DLD1 (cell line): ENCODE measurements around the gene HPCAL1.

Source experiments
- in situ Hi-C: cut with HindIII; loops from 2 replicates; pipeline ENCODE4 v1.10.0; 2017; ENCODE audit warnings: low sequenced_read_pairs

HPCAL1 gene

DNA sequence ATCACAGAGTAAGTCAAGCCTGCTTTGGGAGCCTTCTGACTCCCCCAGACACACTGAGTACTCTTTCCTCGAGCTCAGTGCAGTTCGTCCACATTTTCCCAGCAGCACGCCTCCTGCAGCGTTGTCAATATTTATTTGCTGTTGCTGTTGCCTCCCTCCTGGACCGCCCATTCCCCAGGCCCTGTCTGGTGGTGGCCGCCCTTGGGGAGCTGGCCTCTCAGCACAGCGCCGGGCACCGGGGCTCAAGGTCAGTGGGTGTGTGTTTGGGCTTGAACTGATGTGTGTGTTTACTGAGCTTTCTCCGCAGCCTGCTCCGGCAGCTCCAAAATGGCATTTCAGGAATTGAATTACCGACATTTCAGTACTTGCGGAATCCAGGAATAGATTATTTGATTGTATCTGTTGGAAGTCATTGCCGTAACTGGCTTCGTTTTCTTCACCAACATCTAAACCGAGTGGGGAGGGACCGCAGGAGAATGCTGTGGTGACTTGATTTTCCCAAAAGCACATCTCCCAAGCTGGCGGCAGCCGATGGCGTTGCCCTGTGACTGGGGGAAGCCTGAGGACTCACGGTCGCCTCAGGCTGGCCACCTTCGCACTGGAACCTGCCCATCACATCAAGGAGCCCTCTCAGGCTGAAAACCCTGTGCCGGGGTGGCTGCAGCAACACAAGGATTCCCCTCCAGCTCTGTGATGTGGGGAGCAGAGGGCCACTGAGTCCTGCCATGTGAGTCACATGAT is 66.0 kb downstream of the HPCAL1 start:
- in situ Hi-C loops = no loop called here

DNA sequence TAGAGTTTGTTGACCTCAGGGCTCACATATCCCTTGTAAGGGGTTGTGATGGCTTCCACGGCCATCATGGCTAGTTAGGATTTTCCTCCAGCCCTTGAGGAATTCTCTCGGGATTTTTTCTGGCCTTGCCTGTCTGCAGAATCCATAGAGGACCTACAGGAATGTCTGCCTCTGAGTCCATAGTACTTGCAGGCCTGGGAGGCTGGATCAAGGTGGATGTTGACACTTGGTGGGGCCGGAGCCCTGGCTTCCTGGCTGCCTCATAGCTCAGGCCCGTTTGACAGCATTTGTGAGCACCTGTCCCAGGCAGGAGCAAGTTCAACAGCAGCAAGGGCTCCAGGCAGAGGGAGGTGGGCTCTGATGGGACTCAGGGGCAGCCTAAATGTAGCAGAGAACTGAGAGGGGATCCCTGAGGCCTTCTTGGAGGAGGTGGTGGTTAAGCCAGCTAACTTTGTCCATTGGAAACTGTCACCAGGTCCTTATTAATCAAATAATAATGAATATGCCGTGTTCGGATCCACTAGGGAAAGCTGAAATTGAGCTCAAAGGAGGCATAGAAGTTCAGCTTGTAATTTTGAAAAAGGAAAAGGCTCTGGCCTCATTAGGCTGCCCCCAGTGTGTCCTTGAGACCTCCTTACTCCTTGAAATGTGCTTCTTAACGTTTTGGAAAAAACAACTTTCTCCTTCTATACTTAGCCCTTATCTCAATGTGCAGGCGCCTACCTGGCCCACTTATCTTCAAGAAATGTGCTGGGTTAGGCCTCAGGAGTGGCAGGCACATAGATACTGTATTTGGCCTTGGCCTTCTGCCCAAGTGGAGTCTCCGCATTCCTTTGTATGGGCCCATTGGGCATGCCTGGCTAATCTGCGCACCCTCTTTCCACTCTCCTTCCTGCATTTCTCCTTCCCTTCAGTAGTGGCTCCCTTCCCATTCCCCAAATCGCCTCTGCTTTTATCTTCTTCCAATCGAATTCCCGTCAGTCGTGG is 66.9 kb downstream of the HPCAL1 start:
- in situ Hi-C loops = no loop called here

DNA sequence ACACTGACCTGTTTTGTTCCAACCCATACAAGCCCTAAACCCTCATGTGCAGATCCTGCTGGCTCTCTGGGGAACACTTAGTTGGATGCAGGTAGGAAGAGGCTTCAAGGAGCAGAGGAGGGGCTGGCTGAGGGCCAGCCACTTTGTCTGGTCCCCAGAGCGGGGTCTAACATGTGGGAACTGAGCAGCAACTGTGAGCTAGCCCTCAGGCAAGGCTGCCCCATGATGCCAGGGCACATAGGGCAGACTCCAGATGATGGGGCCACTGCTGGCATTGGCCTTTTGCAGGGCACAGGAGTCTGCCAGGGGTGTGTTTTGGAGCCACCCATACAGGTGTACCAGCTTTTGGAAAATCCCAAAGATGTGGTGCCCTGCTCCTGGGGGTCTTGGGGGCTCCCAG is 67.7 kb downstream of the HPCAL1 start:
- in situ Hi-C loops = no loop called here

DNA sequence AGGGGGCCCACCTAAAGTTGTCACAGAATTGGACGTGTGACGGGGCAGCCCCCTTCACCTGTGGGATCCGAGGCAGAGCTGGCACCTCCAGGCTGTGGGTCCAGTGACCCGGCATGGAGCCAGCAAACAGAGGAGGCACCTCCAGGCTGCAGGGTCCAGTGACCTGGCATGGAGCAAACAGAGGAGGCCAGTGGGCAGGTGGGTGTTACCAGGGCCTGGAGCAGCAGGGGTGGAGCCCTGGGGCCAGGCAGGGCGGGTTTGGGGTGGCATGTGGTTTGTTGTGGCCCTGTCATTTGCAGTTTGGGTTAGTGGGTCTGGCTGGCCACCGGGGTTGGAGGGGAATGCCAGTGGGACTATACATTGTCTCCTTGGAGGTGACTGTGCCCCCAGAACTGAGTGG is 68.2 kb downstream of the HPCAL1 start:
- in situ Hi-C loops = no loop called here

DNA sequence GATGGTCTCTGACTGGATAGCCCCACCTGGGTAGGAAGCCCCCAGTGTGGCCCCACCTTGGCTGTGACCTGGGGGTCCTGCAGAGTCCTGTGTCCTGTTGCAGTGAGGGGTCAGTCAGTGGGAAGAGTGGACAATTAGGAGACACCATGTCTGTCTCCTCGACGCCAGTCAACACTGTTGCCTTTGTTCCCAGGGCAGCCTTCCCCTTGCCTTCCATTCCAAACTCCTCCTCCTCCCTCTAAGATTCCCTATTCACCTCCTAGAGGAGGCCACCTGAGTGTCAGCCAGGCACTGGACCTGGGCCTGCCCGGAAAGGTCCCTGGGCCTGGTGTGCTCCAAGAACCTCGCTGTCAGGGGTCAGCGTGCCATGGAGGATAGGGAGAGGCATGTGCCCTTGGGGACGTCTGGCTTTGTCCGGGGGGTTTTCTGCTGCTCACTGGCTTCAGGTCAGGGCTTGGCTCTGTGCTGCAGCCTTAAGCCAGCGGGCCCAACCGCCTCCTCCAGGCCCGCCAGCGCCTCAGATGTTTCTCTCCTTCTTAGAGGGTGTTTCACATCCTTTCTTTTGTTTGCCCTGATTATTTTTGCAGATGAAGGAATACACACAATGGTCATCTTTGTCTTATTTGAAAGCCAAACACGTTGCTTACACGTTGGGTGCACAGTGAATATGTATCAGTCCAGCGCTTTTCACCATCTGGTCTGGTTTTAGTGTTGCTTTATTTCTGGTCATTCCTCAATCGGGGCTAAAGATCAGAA is 68.9 kb downstream of the HPCAL1 start:
- in situ Hi-C loops = no loop called here

DNA sequence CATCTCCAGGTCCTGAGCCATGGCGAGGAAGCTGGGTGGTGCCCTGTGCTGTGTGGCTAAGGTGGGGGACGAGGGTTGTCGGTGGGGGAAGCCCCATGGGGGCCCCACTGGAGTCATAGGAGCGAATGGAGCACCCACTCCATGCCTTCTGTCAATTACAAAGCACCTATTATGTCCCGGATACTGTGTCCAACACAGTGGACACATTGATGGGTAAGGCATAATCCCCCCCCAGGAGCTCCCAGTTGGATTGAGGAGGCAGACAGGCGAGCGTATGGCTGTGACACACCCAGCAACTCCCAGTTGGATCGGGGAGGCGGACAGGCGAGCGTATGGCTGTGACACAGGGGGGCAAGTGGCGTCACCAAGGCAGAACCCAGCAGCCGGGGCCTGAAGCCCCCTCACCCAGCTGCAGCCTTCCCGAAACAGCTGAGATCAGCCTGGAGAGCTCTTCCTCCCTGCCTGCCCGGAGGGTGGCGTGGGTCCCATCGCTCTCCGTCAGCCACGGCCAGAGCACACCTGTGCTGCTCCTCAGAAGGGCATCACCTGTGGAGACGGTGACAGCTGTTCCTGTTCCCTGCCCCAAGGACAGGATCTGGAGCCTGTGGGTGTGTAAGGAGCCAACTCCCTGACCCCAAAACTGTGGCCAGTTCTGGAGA is 69.6 kb downstream of the HPCAL1 start:
- in situ Hi-C loops = no loop called here

DNA sequence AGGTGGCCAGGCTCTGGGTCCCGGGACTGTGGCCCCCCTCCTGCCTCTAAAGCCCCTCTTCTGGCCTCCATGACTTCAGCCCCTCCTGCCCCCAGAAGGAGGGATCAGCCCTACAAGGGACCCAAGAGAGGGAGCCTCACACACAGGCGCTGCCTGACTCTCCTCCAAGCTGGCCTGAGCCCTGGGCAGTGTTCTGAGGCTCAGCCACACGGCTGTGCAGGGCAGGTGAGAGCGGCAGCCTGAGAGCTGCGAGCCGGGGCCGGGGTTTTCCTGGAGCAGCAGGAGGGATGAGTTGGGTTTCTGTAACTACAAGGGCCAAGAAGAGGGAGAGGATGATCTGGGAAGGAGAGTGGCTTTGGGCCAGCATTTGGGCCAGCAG is 70.1 kb downstream of the HPCAL1 start:
- in situ Hi-C loops = no loop called here

DNA sequence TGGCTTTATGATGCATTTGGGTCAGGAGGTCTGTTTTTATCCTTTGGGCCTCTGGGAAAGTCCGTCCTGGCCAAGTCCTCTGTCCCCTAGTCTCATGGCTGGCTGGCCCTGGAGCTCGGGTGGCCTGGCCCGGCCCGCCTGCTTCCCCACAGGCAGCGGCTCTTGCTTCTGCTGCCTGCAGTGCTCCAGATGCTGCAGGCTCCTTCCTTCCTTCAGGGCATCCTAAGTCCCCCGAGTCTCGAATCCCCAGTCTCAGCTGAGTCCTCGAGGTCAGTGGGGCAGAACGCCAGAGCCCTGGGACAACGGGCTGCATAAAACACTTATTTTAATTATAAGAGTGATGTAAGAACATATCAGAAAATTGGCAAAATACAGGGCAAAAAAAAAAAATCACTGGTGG is 71.2 kb downstream of the HPCAL1 start:
- in situ Hi-C loops = no loop called here

DNA sequence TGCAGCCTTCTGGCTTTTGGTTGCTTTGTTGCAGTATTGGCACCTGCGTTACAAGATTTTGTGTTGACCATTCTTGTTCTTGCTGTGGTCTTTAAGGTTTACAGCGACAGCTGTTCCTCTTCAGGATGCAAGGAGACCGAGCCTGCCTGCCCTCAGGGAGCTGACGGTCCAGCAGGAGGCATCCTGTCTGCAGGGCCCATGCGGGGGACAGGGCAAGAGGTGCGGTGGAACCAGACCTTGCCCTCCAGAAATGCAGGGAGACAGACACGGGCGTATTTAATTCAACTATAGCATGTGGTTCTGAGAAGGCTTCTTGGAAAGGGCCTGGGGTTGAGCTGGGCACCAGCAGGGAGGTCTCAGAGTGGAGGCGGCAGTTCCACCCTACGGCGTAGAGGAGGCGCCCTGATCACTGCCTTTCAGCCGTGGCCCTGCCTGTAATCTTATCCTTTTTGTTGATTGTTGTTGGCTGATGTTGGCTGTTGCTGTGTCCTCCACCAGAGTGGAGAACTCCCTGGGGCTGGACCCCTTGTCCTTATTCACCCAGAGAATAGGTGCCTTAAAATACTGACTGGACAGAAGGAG is 71.7 kb downstream of the HPCAL1 start:
- in situ Hi-C loops = no loop called here

DNA sequence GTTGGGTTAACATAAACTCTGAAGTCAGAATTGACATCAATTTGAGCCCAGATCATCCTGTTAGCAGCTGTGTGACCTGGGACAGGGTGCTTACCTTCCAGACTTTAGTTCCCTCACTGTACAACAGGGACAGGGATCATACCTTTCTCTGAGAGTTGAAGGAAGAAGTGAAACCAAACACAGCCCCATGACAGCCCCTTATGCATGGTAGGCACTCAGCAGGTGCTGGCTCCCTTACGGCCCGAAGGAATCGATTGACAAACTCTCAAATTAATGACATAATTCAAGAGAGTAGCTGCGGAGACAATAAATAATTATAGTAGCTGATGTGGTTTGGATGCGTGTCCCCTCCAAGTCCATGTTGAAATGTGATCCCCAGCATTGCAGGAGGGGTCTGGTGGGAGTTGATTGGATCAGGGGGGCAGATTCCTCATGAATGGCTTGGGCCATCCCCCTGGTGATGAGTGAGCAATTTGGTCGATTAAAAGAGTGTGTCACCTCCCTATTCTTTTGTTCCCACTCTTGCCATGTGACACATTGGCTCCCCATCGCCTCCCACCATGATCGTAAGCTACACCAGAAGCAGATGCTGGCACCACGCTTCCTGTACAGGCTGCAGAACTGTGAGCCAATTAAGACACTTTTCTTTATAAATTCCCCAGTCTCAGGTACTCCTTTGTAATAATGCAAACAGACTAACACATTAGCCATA is 73.0 kb downstream of the HPCAL1 start:
- in situ Hi-C loops = no loop called here

DNA sequence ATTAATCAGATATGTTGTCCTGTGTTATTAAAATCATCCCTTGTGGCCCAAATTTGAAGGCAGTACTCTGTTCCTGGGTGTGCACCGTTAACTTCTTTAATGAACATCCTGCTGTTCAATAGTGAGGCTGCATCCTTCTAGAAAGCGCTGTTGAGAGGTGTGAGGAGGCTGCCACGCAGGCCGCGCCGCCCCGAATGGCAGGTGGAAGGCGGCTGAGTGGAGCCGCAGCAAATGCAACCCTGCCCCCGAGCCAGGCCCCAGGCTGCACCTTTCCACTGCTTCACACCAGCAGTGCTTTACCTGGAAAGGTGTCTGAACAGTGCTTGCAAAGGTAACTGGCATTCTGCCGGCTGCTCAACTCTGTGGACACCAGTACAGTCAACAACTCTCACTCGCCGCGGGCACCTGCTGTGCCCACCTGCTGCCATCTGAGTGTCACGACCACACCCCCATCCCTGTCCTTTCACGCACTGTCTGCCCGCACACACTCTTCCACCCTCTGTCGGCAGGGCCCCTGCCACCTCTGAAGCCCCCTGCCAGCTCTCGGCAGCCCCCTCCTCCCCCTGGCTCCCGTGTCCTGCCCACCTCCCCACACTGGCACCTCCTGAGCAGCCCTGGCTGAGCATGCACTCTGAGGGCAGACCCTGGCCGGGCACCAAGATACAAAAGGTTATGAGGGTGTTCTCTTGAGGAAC is 74.5 kb downstream of the HPCAL1 start:
- in situ Hi-C loops = no loop called here

DNA sequence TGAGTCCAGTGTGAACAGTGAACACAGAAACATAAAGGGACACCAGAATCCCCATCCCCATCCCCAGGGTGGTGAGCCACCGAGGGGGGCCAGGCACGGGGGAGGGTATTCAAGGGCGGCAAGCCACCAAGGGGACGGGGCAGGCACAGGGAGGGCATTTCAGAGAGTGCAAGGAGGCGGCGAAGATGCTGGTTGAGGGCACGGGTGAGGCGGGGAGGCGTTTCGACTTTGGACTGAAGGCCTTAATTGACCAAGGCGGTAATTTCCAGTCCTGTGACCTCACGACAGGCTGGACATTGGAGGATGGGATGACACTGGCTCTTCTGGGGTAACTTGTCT is 75.0 kb downstream of the HPCAL1 start:
- in situ Hi-C loops = no loop called here

DNA sequence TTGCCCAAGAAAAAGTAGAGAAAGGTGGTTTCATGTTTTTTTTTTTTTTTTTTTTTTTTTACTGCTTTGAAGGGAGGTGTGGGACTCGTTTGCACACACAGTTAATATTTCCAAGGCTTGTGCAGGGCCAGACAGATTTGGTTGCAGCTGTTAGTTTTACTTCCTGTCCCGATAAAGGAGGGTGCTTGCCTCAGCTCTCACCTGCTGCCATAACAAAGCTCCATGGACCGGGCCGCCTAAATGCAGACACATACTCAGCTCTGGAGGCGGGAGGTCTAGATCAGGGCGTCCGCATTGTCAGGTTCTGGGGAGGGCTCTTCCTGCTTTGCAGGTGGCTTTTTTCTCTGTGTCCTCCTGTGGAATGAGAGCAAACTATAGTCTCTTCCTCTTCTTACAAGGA is 75.5 kb downstream of the HPCAL1 start:
- in situ Hi-C loops = no loop called here

DNA sequence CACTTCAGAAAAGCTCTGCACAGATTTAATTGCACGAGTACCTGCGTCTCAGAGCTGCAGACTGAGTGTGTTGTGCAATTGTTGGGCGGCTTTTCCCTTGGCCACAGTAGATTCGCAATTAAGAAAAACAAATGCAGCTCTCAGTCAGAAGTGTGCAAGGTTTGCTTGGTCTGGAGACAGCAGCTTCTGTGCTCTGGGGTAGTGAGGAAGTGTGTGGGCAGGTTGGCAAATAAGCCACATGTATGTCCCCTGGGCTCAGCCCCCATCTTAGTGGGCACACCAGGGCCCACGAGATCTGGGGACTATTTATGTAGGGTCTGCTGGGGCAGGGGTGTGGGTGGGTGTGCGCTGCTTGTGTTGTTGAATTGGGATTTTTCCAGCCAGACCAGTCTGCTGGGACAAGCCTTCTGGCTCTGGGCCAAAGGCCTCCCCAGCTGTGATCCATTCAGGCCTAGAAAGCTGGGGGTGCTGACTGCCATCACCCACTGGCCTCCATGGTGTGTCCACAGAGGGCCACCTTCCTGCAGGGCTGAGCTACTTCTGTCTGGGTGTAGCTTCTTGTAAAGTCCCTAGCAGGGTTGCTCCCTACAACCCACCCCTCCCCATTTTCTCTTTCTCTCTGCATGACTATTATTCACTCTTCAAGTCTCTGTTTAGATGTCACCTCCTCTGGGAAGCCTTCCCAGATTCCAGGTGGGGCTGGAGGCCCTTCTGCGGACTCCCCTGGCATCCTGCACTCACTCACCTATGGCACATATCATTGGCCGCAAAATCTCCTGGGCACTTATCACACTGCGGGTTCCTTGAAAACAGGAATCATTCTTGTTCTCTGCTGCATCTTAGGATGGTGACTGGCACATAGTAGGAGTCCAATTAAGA is 77.6 kb downstream of the HPCAL1 start:
- in situ Hi-C loops = no loop called here

DNA sequence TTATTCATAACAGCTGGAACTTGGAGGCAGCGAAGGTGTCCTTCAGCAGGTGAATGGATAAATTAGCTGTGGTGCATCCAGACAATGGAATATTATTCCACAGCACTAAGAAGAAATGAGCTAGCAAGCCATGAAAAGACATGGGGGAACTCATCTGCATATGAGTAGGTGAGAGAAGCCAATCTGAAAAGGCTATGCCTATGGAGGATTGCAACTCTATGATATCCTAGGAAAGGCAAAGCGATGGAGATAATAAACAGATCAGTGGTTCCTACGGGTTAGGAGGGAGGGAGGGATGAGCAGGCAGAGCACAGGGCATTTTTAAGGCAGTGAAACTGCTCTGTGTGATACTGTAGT is 79.3 kb downstream of the HPCAL1 start:
- in situ Hi-C loops = no loop called here

DNA sequence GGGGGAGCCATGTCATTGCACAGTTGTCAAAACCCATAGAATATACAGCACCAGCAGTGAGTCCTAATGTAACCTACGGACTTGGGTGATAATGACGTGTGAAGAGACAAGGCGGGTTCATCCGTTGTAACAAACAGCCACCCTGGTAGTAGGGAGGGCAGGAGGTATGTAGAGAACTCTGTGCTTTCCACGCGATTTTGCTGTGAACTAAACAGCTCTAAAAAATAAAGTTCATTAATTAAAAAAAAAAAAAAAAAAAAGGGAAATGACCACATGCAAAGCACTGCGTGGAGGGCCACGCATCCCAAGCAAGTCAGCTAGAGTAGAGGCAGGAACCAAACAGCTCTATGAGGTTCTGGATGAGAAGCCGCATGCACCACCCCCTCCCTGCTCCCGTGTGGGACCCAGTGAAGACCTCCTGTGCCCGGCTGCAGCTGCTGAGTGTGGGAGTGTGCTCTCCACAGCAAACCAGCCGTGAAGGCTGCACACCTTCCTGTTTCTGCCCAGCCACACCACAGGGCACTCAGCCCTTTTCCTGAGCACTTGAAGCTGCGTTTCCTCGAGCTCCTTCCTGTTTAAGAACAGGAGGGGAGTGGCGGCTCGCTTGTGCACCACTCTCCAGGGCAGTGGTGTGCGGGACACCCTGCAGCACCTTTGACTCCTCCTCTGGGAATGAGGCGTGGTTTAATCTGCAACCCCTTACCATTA is 79.8 kb downstream of the HPCAL1 start:
- in situ Hi-C loops = no loop called here

DNA sequence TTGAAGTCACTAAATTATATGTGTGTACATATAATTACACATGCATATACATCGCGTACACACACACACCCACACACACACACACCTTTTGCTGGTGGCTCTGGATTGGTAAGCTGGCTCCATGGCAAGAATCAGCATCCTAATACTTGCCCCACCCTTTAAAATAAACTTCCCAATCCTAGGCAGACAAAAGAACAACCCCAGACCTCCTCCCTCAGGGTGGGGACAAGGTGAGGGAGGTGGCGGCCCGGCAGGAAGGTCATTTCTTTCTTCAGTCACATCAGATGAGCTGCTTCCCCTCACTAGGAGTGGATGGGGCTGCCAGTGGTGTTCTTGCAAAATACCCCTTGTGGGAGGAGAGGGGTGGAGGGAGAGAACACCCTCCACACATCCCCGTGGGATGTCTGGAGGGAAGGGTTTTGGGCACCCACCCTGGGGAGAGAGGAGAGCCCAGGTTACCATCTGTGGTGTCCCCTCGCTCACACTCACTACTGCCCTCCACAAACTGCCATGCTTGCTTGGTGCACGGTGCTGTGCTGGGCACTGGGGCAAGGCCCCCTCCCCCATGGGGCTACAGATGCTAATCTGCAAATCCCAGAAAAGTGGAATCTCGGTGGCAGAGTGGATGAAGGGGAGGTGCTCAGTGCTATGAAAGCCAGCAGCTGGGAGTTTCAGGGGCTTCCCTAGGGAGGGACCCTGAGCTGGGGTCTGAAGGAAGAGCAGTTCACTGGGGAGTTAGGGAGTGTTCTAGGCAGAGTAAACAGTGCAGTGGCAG is 81.4 kb downstream of the HPCAL1 start:
- in situ Hi-C loops = no loop called here
